Measurements from ENCODE around the gene PREPL. TPM values are rescaled to one million over a fixed set of nuclear protein-coding genes. Genes with fewer than 3 reads are reported as not detected.

PREPL gene
- total and polyA plus RNA-seq, 2 of the 13 experiments (the other 11 are each of a cell fraction or from before 2014, with no cell fraction given), result 19.7 to 34.3 TPM

DNA sequence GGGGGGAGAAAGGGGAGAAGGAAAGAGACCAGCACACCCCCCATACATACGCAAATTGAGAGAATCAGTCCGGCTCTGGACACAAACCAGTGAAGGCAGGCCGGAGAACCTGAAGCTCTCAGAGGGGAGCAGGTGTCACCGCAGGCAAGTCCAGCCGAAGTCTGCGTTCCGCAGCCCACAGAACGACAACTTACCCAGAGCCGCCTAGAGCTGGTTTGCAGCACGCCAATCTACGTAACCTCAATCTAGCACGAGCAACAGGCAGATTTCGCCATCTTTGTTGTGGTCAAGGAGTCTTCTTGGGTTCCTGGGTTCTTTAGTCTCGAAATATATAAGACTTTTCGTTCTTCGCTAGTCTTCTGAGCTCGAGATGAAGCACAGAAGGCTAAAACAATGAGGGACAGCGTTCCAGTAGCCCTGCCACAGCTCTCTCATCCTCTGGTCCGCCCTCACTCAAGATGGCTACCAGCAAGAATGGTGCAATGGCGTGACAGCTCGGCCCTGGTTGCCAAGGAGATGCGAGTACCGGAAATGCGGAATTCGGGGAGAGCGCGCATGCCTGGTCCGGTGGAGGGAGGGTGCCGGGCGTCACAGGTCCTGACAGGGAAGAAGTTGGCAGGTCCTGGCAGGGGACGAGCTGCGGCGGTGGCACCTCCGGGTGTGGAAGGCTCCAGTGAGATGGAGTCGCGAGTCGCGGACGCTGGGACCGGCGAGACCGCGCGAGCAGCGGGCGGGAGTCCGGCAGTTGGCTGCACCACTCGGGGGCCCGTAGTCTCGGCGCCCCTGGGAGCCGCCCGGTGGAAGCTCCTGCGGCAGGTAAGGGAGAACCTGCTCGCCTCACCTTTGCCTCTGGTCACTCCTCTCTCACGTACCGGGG lies at the start of gene PREPL, which contains the start of gene CAMKMT (continued):
- TF ChIP-seq ZNF124 (CRISPR knock-in tag; IDR thresholded peaks at IDR 0.05) (peak; percentile 52), ZNF790 (CRISPR knock-in tag; IDR thresholded peaks at IDR 0.05; ENCODE audit: borderline replicate concordance) (no peak), SYNCRIP (IDR thresholded peaks at IDR 0.05; ENCODE audit: insufficient read depth, low read depth, low read length) (no peak), ZFP36L2 (CRISPR knock-in tag; IDR thresholded peaks at IDR 0.05) (peak; percentile 93; the same call in 1 of the 2 replicates), ARHGAP35 (CRISPR knock-in tag; IDR thresholded peaks at IDR 0.05; ENCODE audit: borderline replicate concordance) (no peak), FOXO1 (CRISPR knock-in tag; IDR thresholded peaks at IDR 0.05) (peak; percentile 64), ZFP36 (IDR thresholded peaks at IDR 0.05; ENCODE audit: borderline replicate concordance, low read depth, low read length, partially characterized antibody) (no peak), ZNF430 (CRISPR knock-in tag; IDR thresholded peaks at IDR 0.05) (peak; percentile 87), ZNF546 (CRISPR knock-in tag; conservative IDR thresholded peaks at IDR 0.05) (no peak; the same call in 1 of the 2 replicates), ATM (IDR thresholded peaks at IDR 0.05; ENCODE audit: borderline replicate concordance) (no peak), ZNF704 (CRISPR knock-in tag; IDR thresholded peaks at IDR 0.05; ENCODE audit: borderline replicate concordance) (peak; percentile 76; the same call in 1 of the 2 replicates), ELF1 (CRISPR knock-in tag; IDR thresholded peaks at IDR 0.05) (peak; percentile 98), BORCS8-MEF2B (CRISPR knock-in tag; IDR thresholded peaks at IDR 0.05) (no peak; the same call in none of the 2 replicates), ZNF432 (CRISPR knock-in tag; IDR thresholded peaks at IDR 0.05; ENCODE audit: borderline replicate concordance) (no peak), ZNF577 (CRISPR knock-in tag; IDR thresholded peaks at IDR 0.05; ENCODE audit: borderline replicate concordance, low read depth) (no peak), ZNF510 (CRISPR knock-in tag; IDR thresholded peaks at IDR 0.05; ENCODE audit: low read depth) (0 out of 2 replicates have a peak, but pooled peaks have one; percentile 24)
- TF ChIP-seq, protein P1, sequence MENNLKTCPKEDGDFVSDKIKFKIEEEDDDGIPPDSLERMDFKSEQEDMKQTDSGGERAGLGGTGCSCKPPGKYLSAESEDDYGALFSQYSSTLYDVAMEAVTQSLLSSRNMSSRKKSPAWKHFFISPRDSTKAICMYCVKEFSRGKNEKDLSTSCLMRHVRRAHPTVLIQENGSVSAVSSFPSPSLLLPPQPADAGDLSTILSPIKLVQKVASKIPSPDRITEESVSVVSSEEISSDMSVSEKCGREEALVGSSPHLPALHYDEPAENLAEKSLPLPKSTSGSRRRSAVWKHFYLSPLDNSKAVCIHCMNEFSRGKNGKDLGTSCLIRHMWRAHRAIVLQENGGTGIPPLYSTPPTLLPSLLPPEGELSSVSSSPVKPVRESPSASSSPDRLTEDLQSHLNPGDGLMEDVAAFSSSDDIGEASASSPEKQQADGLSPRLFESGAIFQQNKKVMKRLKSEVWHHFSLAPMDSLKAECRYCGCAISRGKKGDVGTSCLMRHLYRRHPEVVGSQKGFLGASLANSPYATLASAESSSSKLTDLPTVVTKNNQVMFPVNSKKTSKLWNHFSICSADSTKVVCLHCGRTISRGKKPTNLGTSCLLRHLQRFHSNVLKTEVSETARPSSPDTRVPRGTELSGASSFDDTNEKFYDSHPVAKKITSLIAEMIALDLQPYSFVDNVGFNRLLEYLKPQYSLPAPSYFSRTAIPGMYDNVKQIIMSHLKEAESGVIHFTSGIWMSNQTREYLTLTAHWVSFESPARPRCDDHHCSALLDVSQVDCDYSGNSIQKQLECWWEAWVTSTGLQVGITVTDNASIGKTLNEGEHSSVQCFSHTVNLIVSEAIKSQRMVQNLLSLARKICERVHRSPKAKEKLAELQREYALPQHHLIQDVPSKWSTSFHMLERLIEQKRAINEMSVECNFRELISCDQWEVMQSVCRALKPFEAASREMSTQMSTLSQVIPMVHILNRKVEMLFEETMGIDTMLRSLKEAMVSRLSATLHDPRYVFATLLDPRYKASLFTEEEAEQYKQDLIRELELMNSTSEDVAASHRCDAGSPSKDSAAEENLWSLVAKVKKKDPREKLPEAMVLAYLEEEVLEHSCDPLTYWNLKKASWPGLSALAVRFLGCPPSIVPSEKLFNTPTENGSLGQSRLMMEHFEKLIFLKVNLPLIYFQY (CRISPR knock-in tag; IDR thresholded peaks at IDR 0.05; ENCODE audit: borderline replicate concordance), result peak; percentile 69; the same call in 1 of the 2 replicates
- TF ChIP-seq, protein P2, sequence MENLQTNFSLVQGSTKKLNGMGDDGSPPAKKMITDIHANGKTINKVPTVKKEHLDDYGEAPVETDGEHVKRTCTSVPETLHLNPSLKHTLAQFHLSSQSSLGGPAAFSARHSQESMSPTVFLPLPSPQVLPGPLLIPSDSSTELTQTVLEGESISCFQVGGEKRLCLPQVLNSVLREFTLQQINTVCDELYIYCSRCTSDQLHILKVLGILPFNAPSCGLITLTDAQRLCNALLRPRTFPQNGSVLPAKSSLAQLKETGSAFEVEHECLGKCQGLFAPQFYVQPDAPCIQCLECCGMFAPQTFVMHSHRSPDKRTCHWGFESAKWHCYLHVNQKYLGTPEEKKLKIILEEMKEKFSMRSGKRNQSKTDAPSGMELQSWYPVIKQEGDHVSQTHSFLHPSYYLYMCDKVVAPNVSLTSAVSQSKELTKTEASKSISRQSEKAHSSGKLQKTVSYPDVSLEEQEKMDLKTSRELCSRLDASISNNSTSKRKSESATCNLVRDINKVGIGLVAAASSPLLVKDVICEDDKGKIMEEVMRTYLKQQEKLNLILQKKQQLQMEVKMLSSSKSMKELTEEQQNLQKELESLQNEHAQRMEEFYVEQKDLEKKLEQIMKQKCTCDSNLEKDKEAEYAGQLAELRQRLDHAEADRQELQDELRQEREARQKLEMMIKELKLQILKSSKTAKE (CRISPR knock-in tag; IDR thresholded peaks at IDR 0.05; ENCODE audit: borderline replicate concordance), result no peak; the same call in 1 of the 2 replicates
